MM.1S (cell line): Measurements from ENCODE around the gene ARL15.

ENCODE experiments used
- DNase-seq: peaks from one replicate; pipeline ENCODE4 v3.0.0-alpha.2; 2015
- H2AFZ ChIP-seq: fragments of 300-600 bp; sonication (generic); 2 replicates; pipeline ENCODE4 v1.6.0; 2016; ENCODE audit warnings: antibody characterized with exemption, low read length
- H3F3A ChIP-seq: fragments of 300-600 bp; sonication (generic); 2 replicates; pipeline ENCODE4 v1.6.1; 2016; ENCODE audit warnings: mild to moderate bottlenecking, antibody characterized with exemption, low read length, moderate library complexity, mixed read lengths; ENCODE audit not compliant: insufficient read depth
- H3K27ac ChIP-seq: fragments of 300-600 bp; sonication (generic); 2 replicates; pipeline ENCODE4 v1.5.1; 2016; ENCODE audit warnings: mild to moderate bottlenecking, low read length
- H3K27me3 ChIP-seq: fragments of 300-600 bp; sonication (generic); replicated peaks from 2 replicates; pipeline ENCODE4 v1.6.0; 2016; ENCODE audit warnings: low read length; ENCODE audit not compliant: insufficient read depth
- H3K36me3 ChIP-seq: fragments of 300-600 bp; sonication (generic); replicated peaks from 2 replicates; pipeline ENCODE4 v1.6.1; 2016; ENCODE audit warnings: mild to moderate bottlenecking, low read length, mixed read lengths; ENCODE audit not compliant: insufficient read depth
- H3K4me1 ChIP-seq: fragments of 300-600 bp; sonication (generic); 2 replicates; pipeline ENCODE4 v1.6.1; 2016; ENCODE audit warnings: low read length, mixed read lengths
- H3K4me2 ChIP-seq: fragments of 300-600 bp; sonication (generic); 2 replicates; pipeline ENCODE4 v1.6.0; 2016; ENCODE audit warnings: low read depth, low read length
- H3K4me3 ChIP-seq: fragments of 300-600 bp; sonication (generic); 2 replicates; pipeline ENCODE4 v1.5.1; 2016; ENCODE audit warnings: low read length, mixed read lengths
- H3K79me2 ChIP-seq: fragments of 300-600 bp; sonication (generic); 2 replicates; pipeline ENCODE4 v1.6.1; 2016; ENCODE audit warnings: mixed run types, low read length, mixed read lengths
- H3K9ac ChIP-seq: fragments of 300-600 bp; sonication (generic); 2 replicates; pipeline ENCODE4 v1.6.1; 2016; ENCODE audit warnings: low read length, mixed read lengths
- H3K9me2 ChIP-seq: fragments of 300-600 bp; sonication (generic); replicated peaks from 2 replicates; pipeline ENCODE4 v1.6.1; 2016; ENCODE audit warnings: mild to moderate bottlenecking, low read length, mixed read lengths; ENCODE audit not compliant: insufficient read depth
- H3K9me3 ChIP-seq: fragments of 300-600 bp; sonication (generic); replicated peaks from 2 replicates; pipeline ENCODE4 v1.6.1; 2016; ENCODE audit warnings: mild to moderate bottlenecking, low read length, mixed read lengths; ENCODE audit not compliant: insufficient read depth
- H4K20me1 ChIP-seq: fragments of 300-600 bp; sonication (generic); 2 replicates; pipeline ENCODE4 v1.6.1; 2016; ENCODE audit warnings: mild to moderate bottlenecking, low read length, moderate library complexity, mixed read lengths; ENCODE audit not compliant: insufficient read depth
- CTCF ChIP-seq: fragments of 300-600 bp; sonication (generic); IDR thresholded peaks from 2 replicates; pipeline ENCODE4 v1.5.1; 2016; ENCODE audit warnings: antibody characterized with exemption, low read length, mixed read lengths
- EZH2 ChIP-seq: fragments of 300-600 bp; sonication (generic); optimal IDR thresholded peaks from 2 replicates; pipeline ENCODE3; 2017; ENCODE audit warnings: low read depth, mild to moderate bottlenecking, antibody characterized with exemption, low read length, mixed read lengths
- EZH2phosphoT487 ChIP-seq: fragments of 300-600 bp; sonication (generic); IDR thresholded peaks from 2 replicates; pipeline ENCODE4 v1.6.1; 2018; ENCODE audit warnings: antibody characterized with exemption, low read length

The ARL15 gene

GRCh38 chr5:54194318-54194717 is 116.1 kb downstream of the ARL15 start:
- Histone ChIP-seq H3F3A (no peaks in the 10 kb centered on the region), H3K36me3 (no peaks in the 10 kb centered on the region), H3K79me2 (no peaks in the 10 kb centered on the region), H3K27ac (no peak overlapping the region), H2AFZ (no peak overlapping the region), H3K9me3 (no peaks in the 10 kb centered on the region), H4K20me1 (no peaks in the 10 kb centered on the region), H3K9ac (no peak overlapping the region), H3K9me2 (no peaks in the 10 kb centered on the region), H3K4me2 (no peak overlapping the region), H3K27me3 (no peaks in the 10 kb centered on the region), H3K4me3 (no peak overlapping the region), H3K4me1 (no peaks in the 10 kb centered on the region)
- DNase-seq, result no peak
- TF ChIP-seq EZH2phosphoT487, result no peak
- TF ChIP-seq EZH2, result no peak
- TF ChIP-seq CTCF, result no peak

GRCh38 chr5:54187694-54188093 is 122.7 kb downstream of the ARL15 start:
- TF ChIP-seq EZH2, result no peak
- Histone ChIP-seq H2AFZ (no peak overlapping the region), H3K9ac (no peak overlapping the region), H3K4me3 (no peak overlapping the region), H3K9me2 (no peaks in the 10 kb centered on the region), H4K20me1 (no peaks in the 10 kb centered on the region), H3K4me2 (no peak overlapping the region), H3K27me3 (no peaks in the 10 kb centered on the region), H3K4me1 (no peaks in the 10 kb centered on the region), H3K9me3 (no peaks in the 10 kb centered on the region), H3K27ac (no peak overlapping the region), H3K79me2 (no peaks in the 10 kb centered on the region), H3K36me3 (no peaks in the 10 kb centered on the region), H3F3A (no peaks in the 10 kb centered on the region)
- DNase-seq, result no peak

GRCh38 chr5:54186912-54187445 is 123.4 kb downstream of the ARL15 start:
- no peaks in the 10 kb centered on the region for H3K9me3 ChIP-seq
- H2AFZ ChIP-seq, result no peak overlapping the region
- H3K36me3 ChIP-seq, result no peaks in the 10 kb centered on the region
- no peak overlapping the region for H3K4me3 ChIP-seq
- no peak overlapping the region for H3K27ac ChIP-seq
- no peak overlapping the region for H3K4me2 ChIP-seq
- no peak for DNase-seq
- TF ChIP-seq EZH2 (no peak), EZH2phosphoT487 (no peak), CTCF (no peak)
- H3F3A ChIP-seq, result no peaks in the 10 kb centered on the region
- H3K27me3 ChIP-seq, result no peaks in the 10 kb centered on the region
- no peak overlapping the region for H3K9ac ChIP-seq
- no peaks in the 10 kb centered on the region for H3K79me2 ChIP-seq
- H3K9me2 ChIP-seq, result no peaks in the 10 kb centered on the region
- no peaks in the 10 kb centered on the region for H4K20me1 ChIP-seq
- H3K4me1 ChIP-seq, result no peaks in the 10 kb centered on the region

GRCh38 chr5:54186108-54186507 is 124.3 kb downstream of the ARL15 start:
- TF ChIP-seq CTCF (no peak), EZH2phosphoT487 (no peak)
- no peak for DNase-seq
- H3K9me3 ChIP-seq, result no peaks in the 10 kb centered on the region
- no peak overlapping the region for H3K4me3 ChIP-seq
- no peaks in the 10 kb centered on the region for H3K79me2 ChIP-seq
- no peaks in the 10 kb centered on the region for H3K4me1 ChIP-seq
- H2AFZ ChIP-seq, result no peak overlapping the region
- H4K20me1 ChIP-seq, result no peaks in the 10 kb centered on the region
- no peaks in the 10 kb centered on the region for H3K27me3 ChIP-seq
- H3K4me2 ChIP-seq, result no peak overlapping the region
- H3F3A ChIP-seq, result no peaks in the 10 kb centered on the region
- no peak overlapping the region for H3K9ac ChIP-seq
- H3K9me2 ChIP-seq, result no peaks in the 10 kb centered on the region
- H3K36me3 ChIP-seq, result no peaks in the 10 kb centered on the region
- H3K27ac ChIP-seq, result no peak overlapping the region
